ENCODE data around the gene SUPT5H.

Gene SUPT5H

DNA sequence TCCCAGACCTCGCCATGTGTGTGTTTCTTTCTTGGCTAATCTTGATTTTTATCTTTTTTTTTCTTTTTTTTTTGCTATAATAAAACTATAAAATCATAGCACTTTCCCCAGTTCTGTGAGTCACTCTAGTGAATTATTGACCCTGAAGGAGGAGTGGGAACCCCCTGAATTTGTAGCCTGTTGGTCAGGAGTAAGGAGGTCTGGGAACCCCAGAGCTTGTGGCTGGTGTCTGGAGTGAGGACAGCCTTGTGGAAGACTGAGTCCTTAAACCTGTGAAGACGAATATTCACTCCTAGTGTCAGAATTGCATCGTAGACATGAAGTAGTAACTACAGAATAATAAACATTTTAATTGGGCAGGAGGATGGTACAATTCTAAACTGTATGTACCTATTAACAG, 79.8 kb downstream of the SUPT5H start:
- no peak overlapping the region for H3K4me3 ChIP-seq (ENCODE audit: low read length)
- no peak for DNase-seq (ENCODE audit: low read depth)
- TF ChIP-seq, protein P1, sequence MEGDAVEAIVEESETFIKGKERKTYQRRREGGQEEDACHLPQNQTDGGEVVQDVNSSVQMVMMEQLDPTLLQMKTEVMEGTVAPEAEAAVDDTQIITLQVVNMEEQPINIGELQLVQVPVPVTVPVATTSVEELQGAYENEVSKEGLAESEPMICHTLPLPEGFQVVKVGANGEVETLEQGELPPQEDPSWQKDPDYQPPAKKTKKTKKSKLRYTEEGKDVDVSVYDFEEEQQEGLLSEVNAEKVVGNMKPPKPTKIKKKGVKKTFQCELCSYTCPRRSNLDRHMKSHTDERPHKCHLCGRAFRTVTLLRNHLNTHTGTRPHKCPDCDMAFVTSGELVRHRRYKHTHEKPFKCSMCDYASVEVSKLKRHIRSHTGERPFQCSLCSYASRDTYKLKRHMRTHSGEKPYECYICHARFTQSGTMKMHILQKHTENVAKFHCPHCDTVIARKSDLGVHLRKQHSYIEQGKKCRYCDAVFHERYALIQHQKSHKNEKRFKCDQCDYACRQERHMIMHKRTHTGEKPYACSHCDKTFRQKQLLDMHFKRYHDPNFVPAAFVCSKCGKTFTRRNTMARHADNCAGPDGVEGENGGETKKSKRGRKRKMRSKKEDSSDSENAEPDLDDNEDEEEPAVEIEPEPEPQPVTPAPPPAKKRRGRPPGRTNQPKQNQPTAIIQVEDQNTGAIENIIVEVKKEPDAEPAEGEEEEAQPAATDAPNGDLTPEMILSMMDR (IDR thresholded peaks at IDR 0.05; ENCODE audit: insufficient read depth, low read depth, low read length, missing control alignments) = no peak
